GM19372 (cell line): ENCODE results near the gene SUFU.

ENCODE experiments used
- ATAC-seq: cut with Tn5 transposase; IDR thresholded peaks from one replicate; pipeline ENCODE4 v1.9.1; 2021; ENCODE audit warnings: mild to moderate bottlenecking, low read depth, moderate library complexity; ENCODE audit not compliant: unreplicated experiment

SUFU gene

DNA sequence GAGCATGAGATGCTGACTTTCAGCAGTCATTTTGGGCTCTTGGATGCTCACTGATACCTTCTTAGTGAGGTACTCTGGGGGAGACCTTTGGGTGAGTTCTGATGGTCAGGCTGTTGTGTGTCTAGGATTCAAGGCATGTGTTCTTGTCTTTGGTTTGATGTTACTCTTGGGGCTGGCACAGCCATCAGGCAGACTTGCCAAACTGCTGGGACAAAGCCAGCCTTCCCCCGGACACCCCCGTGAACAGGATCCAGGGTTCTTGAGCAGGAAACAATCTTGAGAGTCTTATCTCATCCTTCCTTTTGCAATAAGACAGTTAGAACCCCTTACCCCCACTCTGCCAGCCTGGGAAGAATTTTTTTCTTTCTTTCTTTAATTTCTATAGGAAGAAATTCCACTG lies 42.2 kb downstream of the SUFU start:
- no peak for ATAC-seq

DNA sequence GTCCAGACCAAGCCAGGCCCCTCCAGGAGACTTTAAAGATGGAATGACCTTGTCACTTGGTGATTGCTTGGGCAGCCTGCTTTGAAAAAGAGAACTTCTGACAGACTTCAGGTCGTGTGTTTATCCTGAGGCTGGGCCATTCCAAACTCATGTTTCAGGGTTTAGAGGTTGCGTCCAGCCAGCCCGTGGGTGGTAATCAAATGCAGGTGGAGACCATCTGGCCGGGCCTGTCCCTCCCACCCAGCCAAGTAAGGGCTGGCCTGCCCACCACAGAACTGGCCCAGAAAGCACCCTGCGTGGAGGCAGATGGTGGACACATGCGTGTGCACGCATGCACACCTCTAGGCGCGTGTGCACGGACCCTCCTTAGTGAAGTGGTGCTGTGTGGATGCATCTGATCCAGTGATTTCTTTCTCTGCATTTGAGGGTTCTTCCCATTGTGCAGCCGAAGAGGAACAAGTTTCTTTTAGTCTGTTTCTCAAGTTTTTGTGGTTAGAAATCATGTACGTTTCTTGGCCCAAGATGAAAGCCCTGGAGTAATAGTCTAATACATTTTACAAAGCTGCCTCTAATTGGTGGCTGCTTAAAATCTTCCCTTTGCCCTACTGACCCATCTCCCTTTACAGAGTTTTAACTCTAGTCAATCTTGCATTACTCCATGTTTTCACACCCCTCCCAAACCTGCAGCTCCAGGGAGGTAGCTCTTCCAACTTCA lies 43.0 kb downstream of the SUFU start:
- ATAC-seq, result no peak

DNA sequence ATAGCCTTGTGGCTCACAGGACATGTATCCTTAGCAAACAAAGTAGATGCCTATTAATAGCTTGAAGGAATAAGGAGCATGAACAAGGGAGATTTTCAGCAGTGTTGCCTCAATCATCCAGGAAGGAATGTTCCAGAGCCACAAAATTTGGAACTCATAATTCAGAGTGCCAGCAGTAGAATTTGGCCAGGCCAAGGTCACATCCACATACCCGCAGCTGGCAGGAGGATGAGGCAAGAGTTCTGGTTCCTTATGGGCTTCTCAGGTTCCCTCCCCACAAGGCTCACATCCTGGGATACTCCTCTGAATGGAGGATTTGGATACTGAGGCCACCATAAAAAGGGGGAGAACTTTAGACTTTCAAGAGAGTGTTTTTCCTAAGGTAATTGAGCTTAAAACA lies 45.8 kb downstream of the SUFU start:
- ATAC-seq, result no peak

DNA sequence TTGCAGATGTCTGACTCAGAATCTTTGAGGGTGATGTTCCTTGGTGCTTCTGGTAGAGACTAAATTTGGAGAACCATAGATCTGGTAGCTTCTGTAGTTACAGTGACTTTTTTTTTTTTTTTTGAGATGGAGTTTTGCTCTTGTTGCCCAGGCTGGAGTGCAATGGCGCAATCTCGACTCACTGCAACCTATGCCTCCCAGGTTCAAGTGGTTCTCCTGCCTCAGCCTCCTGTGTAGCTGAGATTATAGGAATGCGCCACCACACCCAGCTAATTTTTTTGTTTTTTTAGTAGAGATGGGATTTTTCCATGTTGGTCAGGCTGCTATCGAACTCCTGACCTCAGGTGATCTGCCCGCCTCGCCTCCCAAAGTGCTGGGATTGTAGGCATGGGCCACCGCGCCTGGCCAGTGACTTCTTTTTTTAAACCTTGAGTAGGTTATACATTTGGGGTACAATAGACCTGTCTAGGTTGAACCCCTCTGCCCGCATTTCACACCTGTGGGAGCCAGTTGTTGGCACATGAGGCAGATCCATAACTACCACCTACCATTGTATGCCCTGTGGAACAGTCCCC lies 47.0 kb downstream of the SUFU start:
- no peak for ATAC-seq

DNA sequence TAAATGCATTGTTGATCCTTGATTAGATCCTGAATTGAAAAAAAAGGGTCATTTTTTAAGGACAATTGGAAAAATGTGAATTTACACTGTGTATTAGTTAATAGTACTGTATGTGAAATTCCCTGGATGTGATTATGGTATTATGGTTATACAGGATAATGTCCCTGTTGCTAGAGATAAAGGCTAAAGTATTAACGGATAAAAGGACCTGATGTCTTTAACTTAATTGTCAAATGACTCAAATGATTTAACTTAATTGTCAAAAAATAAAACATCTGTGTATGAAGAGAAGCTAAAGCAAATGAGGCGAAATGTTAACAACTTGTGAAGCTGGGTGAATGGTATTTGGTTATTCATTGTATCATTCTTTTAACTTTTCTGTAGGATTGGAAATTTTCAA lies 48.8 kb downstream of the SUFU start:
- no peak for ATAC-seq

DNA sequence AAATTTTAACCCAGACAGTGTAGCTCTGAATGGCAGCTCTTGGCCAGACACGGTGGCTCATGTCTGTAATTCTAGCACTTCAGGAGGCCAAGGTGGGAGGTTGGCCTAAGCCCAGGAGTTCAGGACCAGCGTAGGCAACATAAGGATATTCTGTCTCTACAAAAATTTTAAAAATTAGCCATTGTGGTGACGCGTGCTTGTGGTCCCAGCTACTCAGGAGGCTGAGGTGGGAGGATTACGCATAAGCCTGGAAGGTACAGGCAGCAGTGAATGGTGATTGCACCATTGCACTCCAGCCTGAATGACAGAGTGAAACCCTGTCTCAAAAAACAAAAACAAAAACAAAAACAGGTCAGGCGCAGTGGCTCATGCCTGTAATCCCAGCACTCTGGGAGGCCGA lies 50.0 kb downstream of the SUFU start:
- no peak for ATAC-seq

DNA sequence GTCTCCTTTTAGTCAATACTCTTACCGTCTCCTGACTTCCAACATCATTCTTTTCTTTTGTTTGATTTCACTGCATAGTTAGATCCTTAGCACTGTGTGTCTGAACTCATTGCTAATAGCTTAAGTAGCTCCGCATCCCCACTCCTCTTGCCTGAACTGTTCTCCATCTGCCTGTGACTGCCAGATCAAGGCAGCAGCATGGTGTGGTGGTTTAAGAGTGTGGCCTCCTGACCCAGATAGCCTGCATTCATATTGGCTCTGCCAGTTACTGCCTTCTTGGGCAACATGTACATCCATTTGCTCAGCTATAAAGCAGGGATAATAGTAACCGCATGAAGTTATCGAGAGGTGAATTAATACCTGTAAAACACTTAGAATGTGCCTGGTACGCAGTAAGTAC lies 50.8 kb downstream of the SUFU start:
- ATAC-seq, result no peak

DNA sequence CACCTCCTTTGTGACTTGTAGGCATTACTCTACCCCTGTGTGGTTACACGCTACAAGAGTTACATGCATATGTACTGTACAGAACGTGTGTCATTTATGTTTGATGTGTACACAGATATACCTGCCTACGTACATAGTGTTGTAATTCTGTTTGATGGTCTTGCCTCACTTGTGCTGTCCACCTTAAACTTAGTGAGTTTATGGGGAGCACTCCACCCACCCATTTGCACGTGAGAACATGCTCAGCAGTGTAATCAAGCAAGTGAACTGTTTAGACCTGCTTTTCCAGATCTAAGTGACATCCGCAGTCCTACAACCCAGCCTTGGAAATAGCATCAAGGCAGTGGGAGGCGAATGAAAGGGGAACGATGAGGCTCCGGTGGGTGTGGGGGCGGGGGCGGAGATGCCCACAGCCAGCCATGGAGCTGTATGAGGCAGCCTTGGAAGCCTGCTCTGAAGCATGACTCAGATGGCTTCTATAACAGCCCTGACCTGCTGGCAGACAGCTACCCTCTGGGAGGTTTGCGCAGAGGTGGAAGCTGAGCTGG lies 52.1 kb downstream of the SUFU start:
- no peak for ATAC-seq

DNA sequence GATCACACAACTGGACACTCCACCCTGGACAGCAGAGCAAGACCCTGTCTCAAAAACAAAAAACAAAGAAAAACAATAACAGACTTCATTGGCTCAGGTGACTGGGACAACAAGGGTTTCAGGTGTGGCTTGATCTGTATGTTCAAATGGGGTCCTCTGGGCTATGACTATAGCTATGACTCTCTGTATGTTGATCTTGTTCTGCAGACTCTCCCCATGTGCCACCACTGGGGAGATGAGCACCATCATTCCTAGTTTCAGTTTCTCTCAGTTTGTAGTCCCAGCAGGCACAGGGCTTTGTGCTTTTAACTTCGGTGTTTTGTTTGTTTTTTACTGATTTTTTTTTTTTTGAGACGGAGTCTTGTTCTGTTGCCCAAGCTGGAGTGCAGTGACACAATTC lies 53.8 kb downstream of the SUFU start:
- no peak for ATAC-seq

DNA sequence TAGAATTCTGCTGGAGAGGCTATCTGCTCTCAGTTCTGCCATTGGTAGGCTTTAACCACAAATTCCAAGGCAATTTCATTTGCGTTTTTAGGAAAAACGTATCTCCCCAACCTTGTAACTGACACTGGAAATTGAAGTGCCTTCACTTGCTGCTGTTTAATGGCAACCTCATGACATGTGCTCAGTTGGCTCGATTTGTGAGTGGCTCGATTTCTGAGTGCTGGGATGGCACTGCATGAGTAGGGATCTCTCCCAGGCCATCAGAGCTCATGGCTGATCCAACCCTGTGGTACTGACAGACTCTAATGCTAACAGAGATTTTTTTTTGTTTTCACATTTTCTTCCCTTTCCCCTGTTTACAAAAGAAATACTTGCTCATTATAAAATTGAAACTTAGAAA lies 56.0 kb downstream of the SUFU start:
- no peak for ATAC-seq

DNA sequence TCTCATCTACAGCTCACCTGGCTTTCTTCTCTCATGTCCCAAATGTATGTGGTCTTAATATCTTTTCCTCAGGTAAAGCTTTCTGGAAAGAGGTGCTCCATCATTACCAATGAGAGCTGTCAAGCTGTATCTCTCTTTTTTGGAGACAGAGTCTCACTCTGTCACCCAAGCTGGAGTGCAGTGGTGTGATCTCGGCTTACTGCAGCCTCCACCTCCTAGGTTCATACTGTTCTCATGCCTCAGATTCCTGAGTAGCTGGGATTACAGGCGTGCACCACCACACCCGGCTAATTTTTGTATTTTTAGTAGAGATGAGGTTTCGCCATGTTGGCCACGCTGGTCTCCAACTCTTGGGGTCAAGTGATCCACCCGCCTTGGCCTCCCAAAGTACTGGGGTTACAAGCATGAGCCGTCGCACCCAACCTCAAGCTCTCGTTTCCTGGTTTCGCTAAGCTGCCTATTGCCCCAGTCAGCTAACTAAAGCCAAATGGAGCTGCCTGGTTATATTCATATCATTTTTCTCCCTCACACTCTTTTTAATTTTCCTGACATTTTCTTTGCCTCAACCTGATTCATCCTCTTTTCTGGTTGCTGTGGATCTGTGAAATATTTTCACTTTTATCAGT lies 60.5 kb downstream of the SUFU start:
- ATAC-seq, result no peak

DNA sequence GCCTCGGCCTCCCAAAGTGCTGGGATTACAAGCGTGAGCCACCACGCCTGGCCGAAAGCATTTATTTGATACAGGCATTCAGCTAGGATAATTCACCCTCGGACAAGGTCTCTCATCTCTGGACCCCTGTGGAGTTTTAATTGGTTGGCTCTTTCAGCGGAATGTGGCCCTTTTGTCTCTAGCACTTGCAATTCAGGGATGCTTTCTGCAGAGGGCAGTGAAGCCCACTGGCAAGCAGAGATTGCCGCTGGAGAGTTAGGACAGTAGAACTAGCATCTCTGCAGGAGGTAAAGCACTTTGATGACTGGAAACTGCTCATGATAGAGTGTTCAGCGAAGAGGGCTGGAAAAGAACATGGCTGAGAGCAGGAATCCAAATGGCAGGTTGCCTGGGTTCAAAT lies 62.0 kb downstream of the SUFU start:
- ATAC-seq, result no peak

DNA sequence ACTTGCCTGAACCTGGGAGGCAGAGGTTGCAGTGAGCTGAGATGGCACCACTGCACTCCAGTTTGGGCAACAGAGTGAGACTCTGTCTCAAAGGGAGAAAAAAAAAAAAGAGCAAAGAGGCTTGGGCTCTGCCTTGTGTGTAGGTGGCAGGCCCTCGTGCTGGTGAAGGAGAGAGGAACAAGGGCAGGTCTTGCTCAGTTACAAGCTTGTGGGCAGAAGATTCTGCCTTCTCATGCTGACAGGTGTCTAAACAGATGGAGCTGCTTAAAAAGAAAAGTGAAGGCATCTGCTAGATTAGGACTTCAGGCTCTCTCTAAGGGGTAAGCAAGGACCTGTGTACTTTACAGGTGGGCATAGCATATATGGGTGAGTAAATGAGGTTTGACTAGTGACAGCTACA lies 75.0 kb downstream of the SUFU start:
- ATAC-seq, result no peak

DNA sequence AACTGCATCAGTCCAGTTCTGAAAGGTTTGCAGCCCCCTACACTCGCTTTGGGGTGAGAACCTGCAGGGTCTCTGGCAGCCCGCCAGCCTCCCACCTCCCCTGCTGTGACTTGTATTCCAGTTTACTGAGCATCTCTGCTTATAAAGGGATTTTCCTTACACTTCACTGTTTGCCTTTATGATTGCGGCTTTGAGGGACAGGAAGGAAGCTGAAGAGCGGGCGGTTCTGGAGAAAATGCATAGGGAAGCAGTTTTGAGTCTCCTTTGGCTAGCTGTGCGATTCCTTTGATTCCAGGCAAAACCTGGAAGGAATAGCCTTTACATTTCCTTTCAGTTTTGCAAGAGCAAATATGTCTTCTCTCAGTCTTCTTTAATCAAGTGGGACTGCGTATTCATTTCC lies 75.6 kb downstream of the SUFU start:
- ATAC-seq, result no peak

DNA sequence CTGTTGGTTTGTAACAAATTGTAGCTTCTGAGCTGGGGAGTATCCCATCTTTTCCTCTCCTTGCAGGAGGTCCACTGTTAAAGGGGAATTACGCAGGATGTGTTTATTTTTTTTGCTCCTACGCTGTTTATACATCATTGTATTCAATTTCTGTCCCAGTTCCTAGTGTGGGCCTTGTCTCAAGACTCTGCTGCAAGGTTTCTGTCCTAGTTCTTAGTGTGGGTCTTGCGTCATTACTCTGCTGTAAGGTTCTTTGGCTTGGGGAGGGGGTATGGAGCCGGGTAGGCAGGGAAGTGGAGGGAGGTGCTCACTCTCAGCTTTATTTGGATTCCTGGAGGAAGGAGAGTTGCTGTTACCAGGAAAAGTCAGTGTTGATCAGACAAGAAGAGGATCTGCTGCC lies 76.5 kb downstream of the SUFU start:
- no peak for ATAC-seq

DNA sequence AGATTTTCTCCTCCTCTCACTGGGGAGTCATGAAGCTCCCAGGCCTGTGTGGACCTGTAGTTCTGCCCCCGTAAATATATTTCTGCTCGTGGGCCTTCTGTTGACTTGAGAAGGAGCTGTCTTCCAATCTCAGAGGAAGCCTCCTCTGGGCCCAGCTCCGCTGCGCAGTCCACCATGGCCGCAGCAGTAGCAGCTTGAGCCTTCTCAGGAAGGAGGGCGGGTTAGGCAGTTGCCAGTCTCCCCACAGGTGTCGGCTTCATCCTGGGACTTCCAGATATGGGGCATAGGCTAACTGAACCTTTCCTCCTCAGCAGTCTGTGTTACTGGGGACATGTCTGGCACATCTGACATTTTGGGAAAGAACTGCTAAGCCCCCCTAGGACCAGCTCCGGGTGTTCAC lies 77.6 kb downstream of the SUFU start:
- no peak for ATAC-seq

DNA sequence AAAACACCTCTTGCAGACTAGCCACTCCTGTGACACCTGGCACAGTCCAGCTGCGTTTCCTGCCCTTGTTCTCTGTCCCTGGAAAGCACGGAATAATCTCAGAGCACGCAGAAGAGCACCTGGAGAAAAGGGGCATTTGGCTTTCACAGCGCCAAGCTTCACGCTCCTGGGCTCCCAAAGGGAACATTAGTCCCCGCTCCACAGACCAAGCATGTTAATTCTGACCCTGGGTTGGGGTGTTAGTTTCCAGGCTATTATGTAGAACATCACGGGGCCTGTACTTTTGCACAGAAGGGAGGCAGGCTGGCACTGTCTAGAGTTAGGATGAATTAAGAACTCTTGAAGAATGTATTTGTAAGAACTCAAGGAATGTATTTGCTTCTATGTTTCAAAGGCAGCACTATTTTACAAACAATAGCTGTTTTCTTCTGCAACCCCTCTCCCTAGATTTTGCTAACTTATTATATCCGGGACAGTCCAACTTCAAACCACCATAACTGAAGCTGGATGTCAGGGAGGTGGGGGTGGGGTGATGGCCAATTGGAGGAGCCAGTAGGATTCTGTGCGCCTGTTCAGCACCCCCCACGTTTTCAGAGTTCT lies 78.3 kb downstream of the SUFU start:
- no peak for ATAC-seq

DNA sequence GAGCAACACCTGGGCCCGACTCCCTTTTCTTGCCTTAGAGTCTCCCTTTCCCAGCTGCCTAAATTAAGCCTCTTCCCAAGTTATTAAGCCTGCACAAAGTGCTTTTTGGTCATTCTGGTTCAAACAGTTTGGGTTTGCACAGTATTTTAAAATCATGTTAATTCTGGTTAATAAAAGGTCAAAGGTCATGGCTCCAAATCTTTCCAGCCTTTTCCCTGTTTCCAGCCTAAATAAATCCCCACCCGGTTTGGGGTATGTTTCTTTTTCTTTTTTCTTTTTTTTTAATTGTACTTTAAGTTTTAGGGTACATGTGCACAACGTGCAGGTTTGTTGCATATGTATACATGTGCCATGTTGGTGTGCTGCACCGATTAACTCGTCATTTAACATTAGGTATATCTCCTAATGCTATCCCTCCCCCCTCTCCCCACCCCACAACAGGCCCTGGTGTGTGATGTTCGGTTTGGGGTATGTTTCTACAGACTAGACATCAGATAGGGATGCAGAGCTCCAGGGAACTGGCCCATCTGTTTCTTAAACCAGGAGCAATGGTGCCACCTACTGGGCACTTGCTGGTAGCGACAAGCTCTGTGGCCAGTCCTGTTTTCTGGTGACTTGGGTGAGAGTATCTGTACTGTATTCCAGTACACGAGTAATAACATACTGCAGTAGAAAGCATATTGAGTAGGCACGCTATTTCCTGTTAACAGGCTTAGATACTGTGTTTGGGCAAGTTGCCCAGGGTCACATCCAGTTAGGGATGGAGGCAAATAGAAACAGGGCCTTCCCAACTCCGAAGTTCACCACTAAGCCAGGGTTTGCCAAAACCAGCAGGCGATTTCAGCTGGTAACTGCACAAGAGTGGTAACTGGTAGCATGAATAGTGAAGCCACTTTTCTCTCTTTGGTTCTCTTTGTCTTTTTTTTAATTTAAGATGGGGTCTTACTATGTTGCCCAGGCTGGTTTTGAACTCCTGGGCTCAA lies 80.0 kb downstream of the SUFU start:
- ATAC-seq, result no peak

DNA sequence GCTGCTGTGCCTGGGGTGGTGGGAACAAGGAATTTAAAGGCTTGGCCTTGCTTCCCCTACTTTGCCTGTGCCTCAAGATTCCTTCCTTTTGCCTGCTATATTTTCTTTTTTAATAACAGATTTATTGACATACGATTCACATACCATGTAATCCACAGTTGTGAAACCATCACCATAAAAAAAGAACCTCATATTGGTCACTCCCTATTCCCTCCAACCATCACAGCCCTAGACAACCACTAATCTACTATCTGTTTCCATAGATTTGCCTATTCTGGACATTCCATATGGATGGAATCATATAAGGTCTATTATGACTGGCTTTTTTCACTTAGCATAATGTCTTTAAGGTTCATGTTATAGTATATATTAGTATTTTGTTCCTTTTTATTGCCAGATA lies 81.3 kb downstream of the SUFU start:
- ATAC-seq, result no peak

DNA sequence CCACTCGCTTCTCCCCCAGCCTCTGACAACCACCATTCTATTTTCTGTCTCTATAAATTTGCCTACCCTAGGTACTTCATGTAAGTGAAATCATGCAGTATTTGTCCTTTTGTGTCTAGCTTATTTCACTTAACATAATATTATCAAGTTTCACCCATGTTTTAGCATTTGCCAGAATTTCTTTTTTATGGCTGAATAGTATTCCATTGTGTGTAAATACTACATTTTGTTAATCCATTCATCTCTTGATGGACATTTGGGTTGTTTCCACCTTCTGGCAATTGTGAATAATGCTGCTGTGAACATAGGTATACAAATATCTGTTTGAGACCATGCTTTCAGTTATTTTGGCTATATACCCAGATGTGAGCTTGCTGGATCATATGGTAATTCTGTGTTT lies 83.1 kb downstream of the SUFU start:
- ATAC-seq, result no peak
